ENCODE results near the gene RAP1GAP2. TPM values are rescaled to one million over a fixed set of nuclear protein-coding genes. Genes with fewer than 3 reads are reported as not detected.
"Not testable (repeated sequence)": the region's sequence is repeated elsewhere in the genome, so short reads cannot be mapped to it uniquely, and the experiment has no call there.

Gene RAP1GAP2
- total RNA-seq, 2 experiments from 2014 or later, result 6.5 to 26.2 TPM

DNA sequence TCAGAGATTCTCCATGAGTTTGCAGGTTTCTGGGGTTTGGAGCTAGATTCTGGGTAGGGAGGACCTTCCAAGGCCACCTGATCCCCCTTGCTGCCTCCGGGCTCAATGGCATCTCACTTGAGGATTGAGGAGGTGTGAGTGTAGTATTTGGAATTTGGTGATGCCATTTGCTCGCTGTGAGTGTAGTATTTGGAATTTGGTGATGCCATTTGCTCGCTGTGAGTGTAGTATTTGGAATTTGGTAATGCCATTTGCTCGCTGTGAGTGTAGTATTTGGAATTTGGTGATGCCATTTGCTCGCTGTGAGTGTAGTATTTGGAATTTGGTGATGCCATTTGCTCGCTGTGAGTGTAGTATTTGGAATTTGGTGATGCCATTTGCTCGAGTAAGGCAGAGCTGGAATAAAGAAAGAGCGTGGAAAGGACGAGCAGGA, 202.2 kb downstream of the RAP1GAP2 start:
- ATAC-seq; CTCF ChIA-PET; DNase-seq; H3K27me3 Mint-ChIP-seq; H3K4me3 Mint-ChIP-seq; H3K36me3 Mint-ChIP-seq; H3K9me3 Mint-ChIP-seq (ENCODE audit: low read depth); H3K27ac Mint-ChIP-seq; H3K4me1 Mint-ChIP-seq: not testable (repeated sequence)

- CTCF ChIA-PET, result interaction anchor here (1.1 to 1.4 kb wide), 2 partner anchors 9 to 154 kb away, joined by 3 read pairs; no protein-coding TSS in a partner anchor
- ATAC-seq (no peak), DNase-seq (no peak)
- Mint-ChIP-seq H3K27ac (no peak overlapping the region), H3K4me3 (no peak overlapping the region), H3K9me3 (ENCODE audit: low read depth) (no peaks in the 10 kb centered on the region), H3K4me1 (peaks cover 3% of the 10 kb centered on the region), H3K36me3 (no peaks in the 10 kb centered on the region), H3K27me3 (no peaks in the 10 kb centered on the region)
Observed at GRCh38 chr17:3002538-3003295, 206.5 kb downstream of the RAP1GAP2 start.

DNA sequence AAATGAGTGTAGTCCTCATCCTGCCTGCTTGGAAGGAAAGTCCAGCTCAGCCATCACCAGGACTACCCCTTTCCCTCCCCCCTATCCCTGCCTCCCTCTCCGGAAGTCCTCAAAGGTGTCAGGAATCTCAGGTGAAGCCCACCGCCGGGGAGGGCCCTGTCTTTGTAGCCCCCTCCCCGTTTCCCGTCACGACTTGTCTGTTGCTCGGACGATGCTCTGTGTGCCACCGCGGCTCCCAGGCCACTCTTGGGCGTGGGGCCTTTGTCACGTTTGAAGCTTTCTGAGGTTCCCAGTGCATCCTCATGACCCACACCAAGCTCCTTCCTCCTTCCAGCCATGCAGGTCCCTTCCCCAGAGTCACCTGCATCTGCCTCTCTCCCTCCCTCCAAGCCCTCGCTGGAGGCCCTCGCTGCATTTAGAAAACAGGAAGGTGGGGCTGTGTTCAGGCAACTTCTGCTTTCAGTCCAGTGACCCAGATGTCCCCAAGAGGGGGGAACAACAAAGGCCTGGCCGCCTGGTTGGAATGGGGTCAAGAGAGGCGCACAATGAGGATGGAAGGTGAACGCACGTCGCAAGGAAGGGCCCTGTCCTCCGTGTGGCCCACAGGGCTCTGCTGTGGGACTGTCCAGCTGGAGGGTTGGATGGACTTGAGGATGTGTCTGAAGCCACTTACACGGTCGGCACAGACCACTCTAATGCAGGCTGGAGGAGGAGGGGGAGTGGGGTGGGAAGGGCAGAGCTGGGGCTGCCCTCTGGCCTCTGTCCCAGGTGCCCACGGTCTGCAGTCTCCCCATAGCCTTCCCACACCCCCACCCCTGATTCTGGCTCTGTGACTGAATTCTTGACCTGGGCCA, 207.3 kb downstream of the RAP1GAP2 start:
- H3K36me3 Mint-ChIP-seq, result no peaks in the 10 kb centered on the region
- no peaks in the 10 kb centered on the region for H3K27me3 Mint-ChIP-seq
- H3K9me3 Mint-ChIP-seq (ENCODE audit: low read depth), result no peaks in the 10 kb centered on the region
- ATAC-seq (no peak), DNase-seq (no peak)
- H3K27ac Mint-ChIP-seq, result no peak overlapping the region
- CTCF ChIA-PET, result interaction anchor here (0.8 to 1.4 kb wide), 3 partner anchors 9 to 155 kb away, joined by 3 read pairs; no protein-coding TSS in a partner anchor
- no peak overlapping the region for H3K4me3 Mint-ChIP-seq
- H3K4me1 Mint-ChIP-seq, result peaks cover 3% of the 10 kb centered on the region

GRCh38 chr17:3004150-3004801, 208.0 kb downstream of the RAP1GAP2 start:
- no peak overlapping the region for H3K4me3 Mint-ChIP-seq
- H3K27me3 Mint-ChIP-seq, result no peaks in the 10 kb centered on the region
- CTCF ChIA-PET, result interaction anchor here (0.8 kb wide), 1 partner anchor 9 kb away, joined by 3 read pairs; no protein-coding TSS in a partner anchor
- ATAC-seq (peak; percentile 20), DNase-seq (no peak)
- no peak overlapping the region for H3K27ac Mint-ChIP-seq
- no peaks in the 10 kb centered on the region for H3K36me3 Mint-ChIP-seq
- H3K4me1 Mint-ChIP-seq, result peaks cover 3% of the 10 kb centered on the region
- H3K9me3 Mint-ChIP-seq (ENCODE audit: low read depth), result no peaks in the 10 kb centered on the region

GRCh38 chr17:3004925-3005324, 208.7 kb downstream of the RAP1GAP2 start:
- Mint-ChIP-seq H3K9me3 (ENCODE audit: low read depth) (no peaks in the 10 kb centered on the region), H3K4me1 (peaks cover 3% of the 10 kb centered on the region), H3K4me3 (no peak overlapping the region), H3K36me3 (no peaks in the 10 kb centered on the region), H3K27me3 (no peaks in the 10 kb centered on the region), H3K27ac (no peak overlapping the region)
- DNase-seq, result no peak
- CTCF ChIA-PET, result no interaction called here
- no peak for ATAC-seq

DNA sequence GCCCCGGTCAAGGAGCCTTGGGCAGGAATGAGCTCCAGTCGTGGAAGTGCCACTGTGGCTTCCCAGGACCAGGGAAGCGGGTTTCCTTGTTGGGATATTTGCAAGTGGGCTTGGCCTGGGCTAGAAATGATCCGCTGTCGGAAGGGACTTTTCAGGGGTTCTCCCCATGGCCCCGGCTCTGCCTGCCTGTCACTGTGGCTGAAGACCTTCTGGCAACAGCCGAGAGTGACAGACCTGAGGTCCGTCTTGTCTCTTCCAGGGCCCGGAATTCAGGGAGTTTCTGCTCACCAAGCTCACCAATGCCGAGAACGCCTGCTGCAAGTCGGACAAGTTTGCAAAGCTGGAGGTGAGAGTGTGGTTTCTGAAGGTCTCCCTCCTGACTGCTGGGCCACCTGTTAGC, 209.5 kb downstream of the RAP1GAP2 start:
- DNase-seq, result no peak
- ATAC-seq, result no peak
- Mint-ChIP-seq H3K9me3 (ENCODE audit: low read depth) (no peaks in the 10 kb centered on the region), H3K27me3 (no peaks in the 10 kb centered on the region), H3K36me3 (no peaks in the 10 kb centered on the region), H3K27ac (no peak overlapping the region), H3K4me3 (no peak overlapping the region), H3K4me1 (peaks cover 3% of the 10 kb centered on the region)
- CTCF ChIA-PET, result no interaction called here

DNA sequence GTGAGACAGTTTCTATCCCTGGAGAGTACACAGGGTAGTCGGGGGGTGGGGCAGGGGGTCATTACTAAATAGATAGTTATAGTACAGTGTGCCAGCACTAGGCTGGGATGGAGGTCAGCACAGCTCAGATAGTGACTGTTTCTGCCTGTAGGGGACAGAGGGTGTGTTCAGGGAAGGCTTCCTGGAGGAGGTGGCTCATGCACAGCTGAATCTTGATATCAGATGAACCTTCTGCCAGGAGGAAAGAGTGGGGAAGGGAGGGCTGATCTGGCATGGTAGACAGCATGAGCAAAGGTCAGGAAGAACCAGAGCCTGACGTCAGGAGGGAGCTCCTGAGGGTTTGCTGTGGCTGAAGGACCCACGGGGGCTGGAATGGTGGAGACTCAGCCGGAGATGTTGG, 210.6 kb downstream of the RAP1GAP2 start:
- Mint-ChIP-seq H3K4me1 (peaks cover 3% of the 10 kb centered on the region), H3K27ac (no peak overlapping the region), H3K4me3 (no peak overlapping the region), H3K36me3 (no peaks in the 10 kb centered on the region), H3K9me3 (ENCODE audit: low read depth) (no peaks in the 10 kb centered on the region), H3K27me3 (no peaks in the 10 kb centered on the region)
- ATAC-seq (no peak), DNase-seq (no peak)
- CTCF ChIA-PET, result no interaction called here

GRCh38 chr17:3007651-3008121, 211.4 kb downstream of the RAP1GAP2 start:
- no peaks in the 10 kb centered on the region for H3K9me3 Mint-ChIP-seq (ENCODE audit: low read depth)
- H3K36me3 Mint-ChIP-seq, result no peaks in the 10 kb centered on the region
- no peak overlapping the region for H3K27ac Mint-ChIP-seq
- H3K27me3 Mint-ChIP-seq, result no peaks in the 10 kb centered on the region
- peaks cover 1% of the 10 kb centered on the region for H3K4me1 Mint-ChIP-seq
- DNase-seq (no peak), ATAC-seq (no peak)
- CTCF ChIA-PET, result no interaction called here
- H3K4me3 Mint-ChIP-seq, result no peak overlapping the region

DNA sequence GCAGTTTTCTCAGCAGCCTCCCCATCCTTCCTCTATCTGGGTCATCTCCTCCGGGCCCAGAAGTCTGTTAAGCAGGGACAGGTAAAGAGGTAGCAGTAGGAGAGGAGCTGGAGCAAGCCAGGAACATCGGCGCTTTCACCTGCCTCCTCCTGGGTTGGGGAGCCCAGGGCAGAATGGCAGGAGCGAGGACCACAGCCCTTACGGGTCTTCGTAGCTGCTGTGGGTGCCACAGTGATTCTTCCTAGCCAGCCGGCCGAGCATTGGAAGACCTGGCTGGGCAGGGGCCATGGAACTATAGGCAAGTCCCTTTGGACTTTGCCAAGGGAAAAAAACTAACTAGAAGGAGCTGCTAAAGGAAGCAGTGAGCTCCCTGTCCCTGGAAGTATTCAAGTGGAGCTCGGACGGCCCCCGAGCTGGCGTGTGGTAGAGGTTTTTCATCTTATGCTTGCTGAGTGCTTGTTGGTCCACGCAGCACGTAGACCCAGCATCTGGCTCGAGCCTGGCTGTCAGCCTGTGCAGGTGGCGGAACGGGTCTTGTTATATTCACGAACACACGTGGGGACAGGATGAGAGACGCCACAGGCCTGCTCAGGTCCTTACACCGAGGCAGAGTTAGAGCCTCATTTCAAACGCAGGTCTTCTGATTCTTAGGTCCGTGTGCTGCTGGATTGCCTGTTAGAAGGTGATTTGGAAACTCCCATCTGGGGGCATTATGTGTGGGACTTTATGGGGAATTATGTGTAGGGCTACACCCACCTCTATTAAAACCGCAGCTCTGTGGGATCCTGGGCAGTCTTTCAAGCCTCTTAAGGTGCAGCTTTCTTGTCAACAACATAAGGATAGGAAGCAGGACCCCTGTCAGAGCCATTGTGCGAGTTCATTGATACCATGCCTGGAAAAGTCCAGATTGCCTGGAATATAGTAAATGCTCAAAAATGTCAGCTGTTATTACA, 212.4 kb downstream of the RAP1GAP2 start:
- H3K27ac Mint-ChIP-seq, result no peak overlapping the region
- no peaks in the 10 kb centered on the region for H3K36me3 Mint-ChIP-seq
- H3K4me1 Mint-ChIP-seq, result no peaks in the 10 kb centered on the region
- H3K27me3 Mint-ChIP-seq, result no peaks in the 10 kb centered on the region
- ATAC-seq (no peak), DNase-seq (no peak)
- no peaks in the 10 kb centered on the region for H3K9me3 Mint-ChIP-seq (ENCODE audit: low read depth)
- CTCF ChIA-PET, result interaction anchor here (1.4 kb wide), 1 partner anchor 222 kb away, joined by 5 read pairs; no protein-coding TSS in a partner anchor
- H3K4me3 Mint-ChIP-seq, result no peak overlapping the region

DNA sequence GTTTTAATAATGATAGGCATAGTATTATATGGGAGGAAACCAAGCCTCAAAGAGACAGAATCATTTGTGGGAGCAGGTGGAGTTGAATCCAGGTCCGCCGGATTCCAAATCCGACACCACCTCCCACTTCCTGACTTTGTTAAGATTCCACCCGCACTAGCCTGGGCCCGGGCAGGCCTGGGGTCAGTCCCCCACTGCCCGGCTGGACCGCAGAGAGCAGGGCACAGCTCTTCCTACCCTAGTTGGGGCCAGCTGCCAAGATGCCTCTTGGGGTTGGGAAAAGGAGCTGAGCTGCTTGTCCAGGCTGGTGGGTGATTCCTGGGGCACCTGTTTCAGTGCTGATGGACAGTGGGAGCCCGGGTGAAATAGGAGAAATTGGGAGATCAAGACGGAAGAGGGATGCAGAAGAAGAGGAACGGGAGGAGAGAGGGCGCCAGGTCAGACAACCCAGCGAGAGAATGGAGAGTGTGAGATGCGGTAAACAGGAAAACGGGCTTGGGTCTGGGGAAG, 213.2 kb downstream of the RAP1GAP2 start:
- H3K36me3 Mint-ChIP-seq, result no peaks in the 10 kb centered on the region

GRCh38 chr17:3011891-3012290, 215.7 kb downstream of the RAP1GAP2 start:
- Mint-ChIP-seq H3K27me3 (no peaks in the 10 kb centered on the region), H3K4me3 (no peak overlapping the region), H3K4me1 (no peaks in the 10 kb centered on the region), H3K27ac (no peak overlapping the region), H3K9me3 (ENCODE audit: low read depth) (no peaks in the 10 kb centered on the region), H3K36me3 (no peaks in the 10 kb centered on the region)
- CTCF ChIA-PET, result interaction anchor here (0.7 to 2.3 kb wide), 6 partner anchors 19 to 641 kb away, joined by 3 to 13 read pairs (median 4); no protein-coding TSS in a partner anchor
- DNase-seq (no peak), ATAC-seq (no peak)

More for the DNA sequence above, 213.2 kb downstream of the RAP1GAP2 start:
- CTCF ChIA-PET, result interaction anchor here (1.4 kb wide), 1 partner anchor 223 kb away, joined by 5 read pairs; no protein-coding TSS in a partner anchor
- ATAC-seq (no peak), DNase-seq (no peak)
- Mint-ChIP-seq H3K4me3 (no peak overlapping the region), H3K27ac (no peak overlapping the region), H3K9me3 (ENCODE audit: low read depth) (no peaks in the 10 kb centered on the region), H3K4me1 (no peaks in the 10 kb centered on the region), H3K27me3 (no peaks in the 10 kb centered on the region)

- Mint-ChIP-seq H3K27me3 (no peaks in the 10 kb centered on the region), H3K9me3 (ENCODE audit: low read depth) (no peaks in the 10 kb centered on the region), H3K36me3 (no peaks in the 10 kb centered on the region), H3K27ac (no peak overlapping the region), H3K4me3 (no peak overlapping the region), H3K4me1 (no peaks in the 10 kb centered on the region)
- CTCF ChIA-PET, result interaction anchor here (0.6 to 2.3 kb wide), 15 partner anchors 9 to 299 kb away, joined by 3 to 18 read pairs (median 3); no protein-coding TSS in a partner anchor
- DNase-seq (peak; percentile 65), ATAC-seq (peak; percentile 70)
Observed at GRCh38 chr17:3012926-3013581, 216.8 kb downstream of the RAP1GAP2 start.
